GM12878 (cell line): ENCODE data around the gene SLC15A4. TPM values are rescaled to one million over a fixed set of nuclear protein-coding genes. Genes with fewer than 3 reads are reported as not detected.

Experiments
- ATAC-seq: fragments of 200-7000 bp; cut with Tn5 transposase; 3 replicates; pipeline ENCODE4 v1.9.1; 2020; ENCODE audit warnings: mild to moderate bottlenecking, moderate library complexity
- BruUV-seq: library from RNA; stranded (reverse); fragments of 400-500 nt; replicated peaks from 2 replicates; lab custom pipeline; 2021; lab: Mats Ljungman, UMichigan
- CTCF ChIA-PET: fragments of 300-600 bp; sonication (Branson Sonifier 250); formaldehyde crosslinking; extraction: SDS; loops from one replicate; lab custom pipeline; 2021; ENCODE audit warnings: inconsistent platforms; lab: Yijun Ruan, JAX
- POLR2A ChIA-PET: fragments of 350-600 bp; formaldehyde crosslinking; extraction: SDS; loops from one replicate; lab custom pipeline; 2021; ENCODE audit warnings: inconsistent platforms; lab: Charles Lee
- RAD21 ChIA-PET: fragments of 300-600 bp; sonication (Branson Sonifier 250); formaldehyde crosslinking; loops from one replicate; lab custom pipeline; 2023; ENCODE audit warnings: antibody characterized with exemption; ENCODE audit not compliant: unreplicated experiment; lab: Charles Lee
- SMC1A ChIA-PET: fragments of 300-600 bp; sonication (Branson Sonifier 250); formaldehyde crosslinking; loops from one replicate; lab custom pipeline; 2023; ENCODE audit not compliant: unreplicated experiment, uncharacterized antibody; lab: Charles Lee
- DNase-seq: peaks from one replicate; pipeline ENCODE4 v3.0.0-alpha.2; 2011; ENCODE audit warnings: low read depth, low spot score
- FAIRE-seq: peaks from 3 replicates; lab custom pipeline; 2011; peaks lifted over from hg19 to GRCh38; lab: Jason Lieb, UNC
- H2AFZ ChIP-seq: 2 replicates; pipeline ENCODE4 v1.6.0; 2011; ENCODE audit warnings: low read depth, low read length, control low read depth; ENCODE audit not compliant: control insufficient read depth
- H3K27ac ChIP-seq: 2 replicates; pipeline ENCODE4 v1.5.1; 2011; ENCODE audit warnings: control low read depth; ENCODE audit not compliant: control insufficient read depth, insufficient read depth
- H3K27me3 ChIP-seq, 2 experiments: replicated peaks in 1 of 2; 2 replicates each; pipeline versions ENCODE4 v1.6.0 to v1.6.1; 2011; ENCODE audit warnings: low read length in 1 of 2; ENCODE audit not compliant: control insufficient read depth in 2 of 2, insufficient read depth in 2 of 2
- H3K36me3 ChIP-seq, 2 experiments: 2 replicates each; pipeline ENCODE4 v1.5.1; 2011; ENCODE audit warnings: low read length in 1 of 2; ENCODE audit not compliant: control insufficient read depth in 2 of 2, insufficient read depth in 2 of 2
- H3K4me1 ChIP-seq: 2 replicates; pipeline ENCODE4 v1.6.1; 2011; ENCODE audit warnings: mild to moderate bottlenecking, low read length, moderate library complexity, mixed read lengths; ENCODE audit not compliant: control insufficient read depth, insufficient read depth
- H3K4me2 ChIP-seq: 2 replicates; pipeline ENCODE4 v1.6.0; 2011; ENCODE audit warnings: control low read depth; ENCODE audit not compliant: control insufficient read depth, insufficient read depth
- H3K4me3 ChIP-seq: fragments of 200-600 bp; sonication (generic); 2 replicates; pipeline ENCODE4 v1.5.1; 2016
- H3K79me2 ChIP-seq: 2 replicates; pipeline ENCODE4 v1.6.0; 2011; ENCODE audit warnings: low read length; ENCODE audit not compliant: control insufficient read depth, insufficient read depth
- H3K9ac ChIP-seq: 2 replicates; pipeline ENCODE4 v1.8.0; 2011; ENCODE audit warnings: low read length, control low read depth, mixed read lengths; ENCODE audit not compliant: control insufficient read depth, insufficient read depth
- H3K9me3 ChIP-seq: replicated peaks from 3 replicates; pipeline ENCODE4 v1.5.1; 2011; ENCODE audit warnings: mild to moderate bottlenecking, low read length; ENCODE audit not compliant: control insufficient read depth, insufficient read depth
- H4K20me1 ChIP-seq: 2 replicates; pipeline ENCODE4 v1.6.0; 2011; ENCODE audit not compliant: control insufficient read depth, insufficient read depth
- BACH1 ChIP-seq: fragments of 450-650 bp; IDR thresholded peaks from 2 replicates; pipeline ENCODE4 v1.6.1; 2017; ENCODE audit warnings: mild to moderate bottlenecking, borderline replicate concordance
- CBX3 ChIP-seq: fragments of 200-600 bp; sonication (generic); IDR thresholded peaks from 2 replicates; pipeline ENCODE4 v1.6.1; 2016; ENCODE audit warnings: low read depth, borderline replicate concordance
- CHD4 ChIP-seq: fragments of 200-600 bp; sonication (generic); IDR thresholded peaks from 2 replicates; pipeline ENCODE4 v1.6.1; 2016; ENCODE audit warnings: mild to moderate bottlenecking
- HDAC2 ChIP-seq: fragments of 200-600 bp; sonication (generic); IDR thresholded peaks from 2 replicates; pipeline ENCODE4 v1.6.1; 2017
- KLF5 ChIP-seq: fragments of 450-650 bp; IDR thresholded peaks from 2 replicates; pipeline ENCODE4 v1.6.1; 2014; ENCODE audit warnings: mild to moderate bottlenecking; ENCODE audit not compliant: partially characterized antibody
- MTA3 ChIP-seq: IDR thresholded peaks from 2 replicates; pipeline ENCODE4 v1.6.1; 2012; ENCODE audit warnings: low read length, inconsistent platforms, borderline replicate concordance
- NFYB ChIP-seq: IDR thresholded peaks from 2 replicates; pipeline ENCODE4 v1.6.1; 2011; ENCODE audit warnings: low read depth, mild to moderate bottlenecking, low read length, improper control_type of control experiment, moderate library complexity; ENCODE audit not compliant: insufficient read depth
- NR2C2 ChIP-seq: IDR thresholded peaks from 2 replicates; pipeline ENCODE4 v1.6.1; 2011; ENCODE audit warnings: borderline replicate concordance, low read depth; ENCODE audit not compliant: control insufficient read depth, insufficient read length
- RAD21 ChIP-seq: IDR thresholded peaks from 2 replicates; pipeline ENCODE4 v1.6.1; 2011; ENCODE audit warnings: mild to moderate bottlenecking, low read depth, low read length, moderate library complexity; ENCODE audit not compliant: insufficient read depth
- SMAD5 ChIP-seq: IDR thresholded peaks from 2 replicates; pipeline ENCODE4 v1.6.1; 2016; ENCODE audit warnings: antibody characterized with exemption, low read depth
- YY1 ChIP-seq: IDR thresholded peaks from 2 replicates; pipeline ENCODE4 v1.6.1; 2011; ENCODE audit warnings: low read depth, mild to moderate bottlenecking, low read length
- ZBTB11 ChIP-seq: fragments of 450-650 bp; formaldehyde crosslinking; IDR thresholded peaks from 2 replicates; pipeline ENCODE4 v1.5.0; 2022; ENCODE audit warnings: mild to moderate bottlenecking, missing genetic modification characterization
- WGBS: methylation state at CpG from one replicate; pipeline ENCODE4 v1.1.6; 2016; ENCODE audit warnings: low lambda C conversion rate; ENCODE audit not compliant: insufficient replicate concordance, insufficient coverage; ENCODE audit errors: missing lambda C conversion rate; 5-methylcytosine and 5-hydroxymethylcytosine counted together
- in situ Hi-C: fragments of 300-500 bp; cut with MboI; formaldehyde crosslinking; loops from 9 replicates; pipeline ENCODE4 v1.14.3; 2018; ENCODE audit warnings: mixed read lengths
- intact Hi-C: fragments of 100-400 bp; cut with micrococcal nuclease; formaldehyde crosslinking; loops from one replicate; pipeline ENCODE4 v1.14.2; 2022; ENCODE audit not compliant: unreplicated experiment
- polyA plus RNA-seq, 11 experiments: library from polyadenylated mRNA; depleted of rRNA in 4 of 11; unstranded in 6 of 11; stranded (reverse) in 5 of 11; fragments of >200 nt; fragmentation: Nextera tagmentation in 4 of 11; fragmentation: Illumina TruSeq in 1 of 11; extraction: Ambion mirVana in 4 of 11; extraction: Trizol in 1 of 11; gene quantifications; 1 replicate in 1 of 11; 2 replicates in 10 of 11; pipeline versions ENCODE4 v1.2.1 to v1.2.3, GENCODE V29; 2011 to 2016; ENCODE audit warnings: inconsistent platforms in 2 of 11, missing spikeins in 2 of 11, low read depth in 1 of 11
- total RNA-seq, 4 experiments: library from RNA; depleted of rRNA in 3 of 4; stranded (reverse); fragments of >200 nt in 3 of 4; fragmentation: Illumina TruSeq in 1 of 4; extraction: Trizol in 1 of 4; gene quantifications; 2 replicates each; pipeline versions ENCODE4 v1.2.1 to v1.2.3, GENCODE V29; 2013 to 2021
- TF ChIP-seq, protein P1 (sequence below): fragments of 150-350 bp; IDR thresholded peaks from 2 replicates; pipeline ENCODE4 v1.6.1; 2016; ENCODE audit warnings: low read depth, low read length
- TF ChIP-seq, protein P2 (sequence below): fragments of 450-650 bp; IDR thresholded peaks from 2 replicates; pipeline ENCODE4 v1.6.1; 2016; ENCODE audit warnings: mild to moderate bottlenecking

Gene SLC15A4
- total and polyA plus RNA-seq, 10 of the 15 experiments (the other 5 are each of a cell fraction or from before 2014, with no cell fraction given): 12.7 to 257 (median 36.6) TPM

GRCh38 chr12:128798571-128799341, 25.0 kb downstream of the SLC15A4 start:
- SMC1A ChIA-PET: interaction anchor here (0.8 to 9.4 kb wide), 13 partner anchors 9 to 168 kb away, joined by 3 to 261 read pairs (median 5); partner anchors contain the start of gene SLC15A4
- ATAC-seq: peak; percentile 48
- no peaks in the 10 kb centered on the region for H3K9me3 ChIP-seq
- WGBS: 19% methylated on average over 22 of the region's 22 CpGs
- no peak for FAIRE-seq
- no TSS peak for BruUV-seq
- peak overlapping the region; percentile 78 for H3K9ac ChIP-seq
- CTCF ChIA-PET: interaction anchor here (0.8 to 13.4 kb wide), 15 partner anchors 9 to 171 kb away, joined by 3 to 105 read pairs (median 5); no protein-coding TSS in a partner anchor
- no peak for DNase-seq
- RAD21 ChIA-PET: interaction anchor here (0.8 to 7.7 kb wide), 10 partner anchors 12 to 161 kb away, joined by 3 to 209 read pairs (median 30); partner anchors contain the start of gene SLC15A4
- H3K4me3 ChIP-seq: peak overlapping the region; percentile 30; the same call in 1 of the 2 replicates
- intact Hi-C loops (loop anchor here (1.0 to 10.0 kb wide), 2 partner anchors 16 to 154 kb away; no protein-coding TSS in a partner anchor), in situ Hi-C loops (no loop called here)
- H3K4me2 ChIP-seq: peak overlapping the region; percentile 62
- H4K20me1 ChIP-seq: peaks cover 3% of the 10 kb centered on the region; the same call in 1 of the 2 replicates
- H3K27me3 ChIP-seq: no peaks in the 10 kb centered on the region
- POLR2A ChIA-PET: interaction anchor here (0.5 to 9.6 kb wide), 10 partner anchors 9 to 248 kb away, joined by 3 to 253 read pairs (median 6); no protein-coding TSS in a partner anchor
- peaks cover 45 to 65% of the 10 kb centered on the region in 2 experiments for H3K36me3 ChIP-seq
- peak overlapping the region; percentile 99 for H3K27ac ChIP-seq
- peaks cover 57% of the 10 kb centered on the region for H3K79me2 ChIP-seq
- H2AFZ ChIP-seq: no peak overlapping the region
- H3K4me1 ChIP-seq: peaks cover 65% of the 10 kb centered on the region
- TF ChIP-seq SMAD5: no peak
- no peak for TF ChIP-seq YY1
- TF ChIP-seq NR2C2: no peak
- peak; percentile 31; the same call in 1 of the 2 replicates for TF ChIP-seq BACH1
- TF ChIP-seq CBX3: no peak
- no peak for TF ChIP-seq MTA3
- TF ChIP-seq HDAC2: no peak
- TF ChIP-seq RAD21: peak; percentile 27
- TF ChIP-seq, protein P1, sequence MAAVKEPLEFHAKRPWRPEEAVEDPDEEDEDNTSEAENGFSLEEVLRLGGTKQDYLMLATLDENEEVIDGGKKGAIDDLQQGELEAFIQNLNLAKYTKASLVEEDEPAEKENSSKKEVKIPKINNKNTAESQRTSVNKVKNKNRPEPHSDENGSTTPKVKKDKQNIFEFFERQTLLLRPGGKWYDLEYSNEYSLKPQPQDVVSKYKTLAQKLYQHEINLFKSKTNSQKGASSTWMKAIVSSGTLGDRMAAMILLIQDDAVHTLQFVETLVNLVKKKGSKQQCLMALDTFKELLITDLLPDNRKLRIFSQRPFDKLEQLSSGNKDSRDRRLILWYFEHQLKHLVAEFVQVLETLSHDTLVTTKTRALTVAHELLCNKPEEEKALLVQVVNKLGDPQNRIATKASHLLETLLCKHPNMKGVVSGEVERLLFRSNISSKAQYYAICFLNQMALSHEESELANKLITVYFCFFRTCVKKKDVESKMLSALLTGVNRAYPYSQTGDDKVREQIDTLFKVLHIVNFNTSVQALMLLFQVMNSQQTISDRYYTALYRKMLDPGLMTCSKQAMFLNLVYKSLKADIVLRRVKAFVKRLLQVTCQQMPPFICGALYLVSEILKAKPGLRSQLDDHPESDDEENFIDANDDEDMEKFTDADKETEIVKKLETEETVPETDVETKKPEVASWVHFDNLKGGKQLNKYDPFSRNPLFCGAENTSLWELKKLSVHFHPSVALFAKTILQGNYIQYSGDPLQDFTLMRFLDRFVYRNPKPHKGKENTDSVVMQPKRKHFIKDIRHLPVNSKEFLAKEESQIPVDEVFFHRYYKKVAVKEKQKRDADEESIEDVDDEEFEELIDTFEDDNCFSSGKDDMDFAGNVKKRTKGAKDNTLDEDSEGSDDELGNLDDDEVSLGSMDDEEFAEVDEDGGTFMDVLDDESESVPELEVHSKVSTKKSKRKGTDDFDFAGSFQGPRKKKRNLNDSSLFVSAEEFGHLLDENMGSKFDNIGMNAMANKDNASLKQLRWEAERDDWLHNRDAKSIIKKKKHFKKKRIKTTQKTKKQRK: no peak
- no peak for TF ChIP-seq NFYB
- TF ChIP-seq, protein P2, sequence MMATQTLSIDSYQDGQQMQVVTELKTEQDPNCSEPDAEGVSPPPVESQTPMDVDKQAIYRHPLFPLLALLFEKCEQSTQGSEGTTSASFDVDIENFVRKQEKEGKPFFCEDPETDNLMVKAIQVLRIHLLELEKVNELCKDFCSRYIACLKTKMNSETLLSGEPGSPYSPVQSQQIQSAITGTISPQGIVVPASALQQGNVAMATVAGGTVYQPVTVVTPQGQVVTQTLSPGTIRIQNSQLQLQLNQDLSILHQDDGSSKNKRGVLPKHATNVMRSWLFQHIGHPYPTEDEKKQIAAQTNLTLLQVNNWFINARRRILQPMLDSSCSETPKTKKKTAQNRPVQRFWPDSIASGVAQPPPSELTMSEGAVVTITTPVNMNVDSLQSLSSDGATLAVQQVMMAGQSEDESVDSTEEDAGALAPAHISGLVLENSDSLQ: peak; percentile 76
- TF ChIP-seq ZBTB11: no peak
- no peak for TF ChIP-seq KLF5
- no peak for TF ChIP-seq CHD4
